GM18505 (cell line): ENCODE results near the gene TCP11.

ENCODE experiments used
- ATAC-seq: cut with Tn5 transposase; IDR thresholded peaks from one replicate; pipeline ENCODE4 v1.9.1; 2021; ENCODE audit not compliant: unreplicated experiment
- POLR2A ChIP-seq: IDR thresholded peaks from 4 replicates; pipeline ENCODE4 v1.6.1; 2011; ENCODE audit warnings: borderline replicate concordance; ENCODE audit not compliant: insufficient read depth, insufficient read length; ENCODE audit errors: extremely low read depth

TCP11 gene

GRCh38 chr6:35089216-35089934 lies 51.8 kb downstream of the TCP11 start:
- TF ChIP-seq POLR2A: no peak
- ATAC-seq: no peak

DNA sequence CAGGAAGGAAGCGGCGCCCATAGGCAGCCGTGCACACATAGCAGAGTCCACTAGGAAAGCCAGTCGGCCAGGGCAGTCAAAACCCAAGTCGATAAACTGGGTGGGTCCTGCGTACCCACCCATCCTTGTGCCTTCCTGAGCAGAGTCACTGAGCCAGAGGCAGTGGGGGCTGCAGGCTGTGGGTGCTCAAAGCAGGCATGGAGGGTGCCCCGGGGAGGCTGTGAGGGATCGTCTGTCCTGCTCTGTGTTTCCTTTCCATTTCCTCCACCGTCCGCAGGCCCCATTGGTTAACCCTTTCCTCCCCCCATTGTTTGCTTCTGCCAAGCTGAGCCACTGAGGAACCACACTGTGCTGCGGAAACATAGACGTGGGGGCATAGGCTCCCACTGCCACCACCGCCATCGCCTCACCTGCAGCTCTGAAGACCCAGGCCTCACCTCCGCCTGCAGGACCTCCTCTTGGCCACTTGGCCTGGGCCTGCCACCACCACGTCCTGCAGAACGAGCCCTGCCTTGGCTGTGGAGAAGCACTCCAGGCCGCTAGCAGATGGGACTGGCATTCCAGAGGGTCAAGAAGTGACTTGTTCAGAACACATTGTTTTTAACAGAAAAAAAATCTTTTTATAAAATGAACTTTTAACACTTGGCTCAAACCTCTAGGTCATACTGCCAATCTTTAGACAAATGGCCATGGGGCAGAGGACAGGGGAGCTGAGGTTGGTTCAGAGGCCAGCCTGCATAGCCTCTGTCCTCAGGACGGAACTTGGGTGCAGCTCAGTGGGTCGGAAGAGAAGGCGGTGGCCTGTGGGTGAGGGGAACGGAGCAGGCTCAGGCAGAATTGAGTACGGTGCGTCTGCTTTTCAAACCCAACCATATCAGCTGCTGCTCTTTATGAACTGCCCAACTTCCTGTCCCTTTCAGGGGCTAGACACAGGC lies 52.6 kb downstream of the TCP11 start:
- ATAC-seq: no peak
- TF ChIP-seq POLR2A: no peak

DNA sequence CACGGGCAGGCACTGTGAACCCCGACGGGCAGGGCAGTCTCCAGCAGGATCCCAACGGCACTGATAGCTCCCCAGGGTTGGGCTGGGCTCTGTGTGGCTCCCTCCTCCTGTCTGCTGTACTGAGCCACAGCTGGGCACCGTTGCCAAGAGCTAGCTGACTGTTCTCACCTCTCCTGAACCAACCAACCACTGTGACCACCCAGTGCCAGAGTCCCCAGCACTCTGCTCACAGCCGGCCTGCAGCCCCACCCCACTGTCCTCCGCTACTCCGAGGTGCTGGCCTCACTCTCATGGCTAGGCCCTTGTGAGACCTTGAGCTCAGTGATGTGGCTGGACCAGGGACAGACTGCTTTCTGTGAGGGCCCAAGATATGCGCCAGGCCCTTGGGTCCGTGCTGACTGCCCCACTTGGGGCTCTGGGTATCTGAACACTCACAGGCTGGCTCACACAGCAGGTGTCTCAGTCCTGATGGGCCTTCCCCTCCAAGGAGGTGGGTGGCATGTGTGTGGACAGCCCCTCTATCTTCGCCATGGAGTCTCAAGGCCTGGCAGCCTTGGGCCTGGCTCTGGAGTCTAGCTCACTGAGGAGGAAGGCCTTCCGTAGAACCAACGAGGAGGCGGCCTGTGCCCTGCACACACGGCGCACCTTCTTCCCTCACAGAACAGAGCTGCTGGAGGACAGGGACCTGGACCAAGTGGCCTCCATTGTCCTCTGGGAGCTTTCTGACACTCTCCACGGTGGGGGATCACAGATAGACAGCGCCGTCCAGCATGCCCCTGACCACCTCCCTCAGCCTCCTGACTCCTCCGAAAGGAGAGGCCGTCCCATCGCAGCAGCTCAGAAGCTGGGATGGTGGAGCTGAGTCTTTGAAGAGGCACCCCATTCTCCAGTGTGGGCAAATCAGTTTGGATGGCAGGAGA lies 53.5 kb downstream of the TCP11 start:
- ATAC-seq: no peak
- TF ChIP-seq POLR2A: no peak

DNA sequence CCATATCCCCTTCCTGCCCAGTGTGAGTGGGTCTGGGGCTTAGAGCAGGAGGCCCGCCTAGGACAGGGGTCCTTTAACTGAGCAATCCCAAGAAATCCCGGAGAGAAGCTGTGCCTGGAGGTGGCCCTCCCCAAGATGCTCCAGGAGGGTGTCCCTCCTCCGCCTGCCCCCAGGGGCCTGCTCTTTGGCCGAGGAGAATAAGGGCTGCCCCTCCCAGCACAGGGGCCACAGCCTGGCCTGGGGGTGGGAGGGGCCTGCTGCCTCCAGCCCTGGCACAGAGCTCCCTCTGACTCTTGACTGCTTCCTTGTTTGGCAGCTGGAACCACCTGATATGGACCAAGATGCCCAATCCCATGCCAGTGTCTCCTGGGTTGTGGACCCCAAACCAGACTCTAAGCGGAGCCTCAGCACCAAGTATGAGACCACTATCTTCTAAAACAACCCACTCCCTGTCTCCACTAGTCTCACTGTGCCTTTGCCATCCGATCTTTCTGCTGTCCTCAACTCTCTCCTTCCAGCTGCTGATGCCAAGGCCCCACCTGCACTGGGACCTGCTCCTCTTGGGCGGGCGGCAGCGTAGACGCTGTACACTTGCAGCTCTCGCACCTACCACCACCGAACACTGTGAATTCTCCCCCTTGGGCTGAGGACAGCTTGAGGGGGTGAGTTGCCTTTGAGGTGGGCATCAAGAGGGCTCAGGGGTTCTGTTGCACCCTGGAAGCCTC lies 54.3 kb downstream of the TCP11 start:
- ATAC-seq: no peak
- no peak for TF ChIP-seq POLR2A

- ATAC-seq: no peak
- no peak for TF ChIP-seq POLR2A
These were observed 54.9 kb downstream of the TCP11 start for GRCh38 chr6:35086282-35086632.

DNA sequence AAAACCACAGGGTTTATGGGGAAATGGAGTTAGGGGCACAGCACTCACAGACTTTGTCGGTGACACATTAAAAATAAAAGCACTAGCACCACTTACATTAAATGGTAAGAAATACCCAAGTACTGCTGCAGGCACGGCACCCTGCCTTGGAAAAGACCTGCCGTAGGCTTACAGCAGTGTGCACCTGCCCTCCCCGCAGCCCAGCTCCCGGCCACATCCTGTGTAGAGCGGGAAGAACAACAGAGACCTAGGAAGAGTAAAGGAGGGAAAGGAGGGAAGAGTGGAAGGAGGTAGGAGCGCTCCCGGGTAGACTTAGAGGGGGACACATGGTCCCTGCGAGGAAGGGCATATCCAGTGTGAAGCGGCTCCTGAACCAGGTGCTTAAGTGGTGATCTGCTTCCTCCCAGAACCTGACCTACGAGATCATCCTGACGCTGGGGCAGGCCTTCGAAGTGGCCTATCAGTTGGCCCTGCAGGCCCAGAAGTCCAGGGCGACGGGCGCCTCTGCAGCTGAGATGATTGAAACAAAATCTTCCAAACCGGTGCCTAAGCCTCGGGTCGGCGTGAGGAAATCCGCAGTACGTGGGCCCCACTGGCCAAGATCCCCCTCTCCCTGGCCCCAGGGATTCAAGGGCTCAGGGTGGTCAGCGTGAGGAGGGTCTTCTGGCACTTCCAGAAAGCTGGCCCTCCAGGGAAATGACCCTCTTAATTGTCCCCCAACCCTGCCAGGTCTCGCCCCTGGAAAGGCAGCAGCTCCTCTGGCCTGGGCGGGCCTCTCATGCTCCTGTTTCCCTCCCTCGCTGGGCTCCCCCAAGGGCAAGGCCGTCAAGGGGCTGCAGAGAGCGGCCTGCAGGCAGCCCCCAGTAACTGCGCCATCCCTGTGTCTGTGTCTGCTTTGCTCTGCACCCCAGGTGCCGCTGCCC lies 55.5 kb downstream of the TCP11 start:
- ATAC-seq: no peak
- TF ChIP-seq POLR2A: no peak

DNA sequence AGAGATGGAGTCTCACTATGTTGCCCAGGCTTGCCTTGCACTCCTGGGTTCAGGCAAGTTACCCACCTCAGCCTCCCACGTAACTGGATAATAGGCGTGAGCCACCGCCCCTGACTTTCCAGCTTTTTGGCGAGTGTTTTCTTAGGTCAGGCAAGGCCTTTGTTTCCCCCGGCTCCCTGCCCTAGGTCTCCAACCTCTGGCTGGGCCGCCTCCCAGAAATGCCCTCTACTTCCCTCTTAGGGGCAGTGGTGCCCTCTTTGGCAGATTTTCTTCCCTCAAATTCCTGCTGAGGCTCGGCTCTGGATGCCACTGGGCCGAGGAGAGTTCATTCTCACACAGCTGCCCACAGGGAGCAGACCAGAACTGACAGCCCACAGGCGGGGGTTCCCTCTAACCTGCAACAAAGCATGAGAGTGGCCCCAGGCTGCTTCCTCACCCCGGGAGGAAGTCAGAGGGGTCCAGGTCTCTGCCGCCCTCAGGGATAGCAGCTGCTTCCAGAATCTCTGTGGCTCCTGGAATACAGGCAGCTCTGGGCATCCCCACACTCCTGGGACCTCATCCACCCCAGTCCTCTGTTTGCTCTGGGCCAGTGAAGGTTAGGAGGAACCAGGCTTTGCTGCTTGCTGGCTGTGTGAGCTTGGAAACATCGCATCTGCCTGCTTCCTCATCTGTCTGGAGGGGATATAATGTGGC lies 56.5 kb downstream of the TCP11 start:
- ATAC-seq: no peak
- TF ChIP-seq POLR2A: no peak

DNA sequence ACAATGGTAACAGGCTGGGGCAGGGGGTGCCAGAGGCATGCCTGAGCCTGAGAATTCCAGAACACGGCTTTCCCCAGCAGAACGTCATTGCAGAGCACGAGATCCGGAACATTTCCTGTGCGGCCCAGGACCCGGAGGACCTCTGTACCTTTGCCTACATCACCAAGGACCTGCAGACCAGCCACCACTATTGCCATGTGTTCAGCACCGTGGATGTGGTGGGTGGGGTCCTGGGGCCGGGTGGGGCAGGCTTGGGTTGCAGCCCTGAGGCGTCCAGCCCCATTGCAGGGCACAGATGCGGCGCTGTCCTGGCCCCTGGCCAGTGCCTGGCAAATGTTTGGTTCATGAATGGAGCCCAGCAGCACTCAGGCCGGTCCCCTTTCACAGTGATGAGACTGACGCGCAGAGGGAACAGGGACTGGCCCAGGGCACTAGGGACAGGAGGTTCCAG lies 57.1 kb downstream of the TCP11 start:
- no peak for TF ChIP-seq POLR2A
- ATAC-seq: no peak

GRCh38 chr6:35083507-35083906 lies 57.6 kb downstream of the TCP11 start:
- ATAC-seq: no peak
- TF ChIP-seq POLR2A: no peak

GRCh38 chr6:35082733-35083403 lies 58.3 kb downstream of the TCP11 start:
- ATAC-seq: no peak
- TF ChIP-seq POLR2A: no peak
